PC-9 (cell line): ENCODE data around the gene NCLN. TPM values are rescaled to one million over a fixed set of nuclear protein-coding genes. Genes with fewer than 3 reads are reported as not detected.
"Not testable (repeated sequence)": the region's sequence is repeated elsewhere in the genome, so short reads cannot be mapped to it uniquely, and the experiment has no call there.

Source experiments
- BruUV-seq: library from RNA; stranded (reverse); fragments of 400-500 nt; replicated peaks from 2 replicates; lab custom pipeline; 2021; lab: Mats Ljungman, UMichigan
- CTCF ChIA-PET: fragments of 300-600 bp; sonication (Branson Sonifier 250); formaldehyde crosslinking; loops from one replicate; lab custom pipeline; 2022; ENCODE audit warnings: antibody characterized with exemption; lab: Charles Lee
- POLR2A ChIA-PET: fragments of 300-600 bp; sonication (Branson Sonifier 250); formaldehyde crosslinking; loops from one replicate; lab custom pipeline; 2022; ENCODE audit warnings: antibody characterized with exemption; ENCODE audit not compliant: unreplicated experiment; lab: Charles Lee
- DNase-seq, 2 experiments: peaks; one replicate each; pipeline versions ENCODE4 v3.0.0 to v3.0.0-alpha.2; 2015 to 2022; ENCODE audit warnings: mixed read lengths in 1 of 2
- H2AFZ ChIP-seq: fragments of 200-600 bp; sonication (generic); 2 replicates; pipeline ENCODE4 v1.8.1; 2017; ENCODE audit warnings: antibody characterized with exemption
- H3F3A ChIP-seq: fragments of 200-600 bp; sonication (generic); 2 replicates; pipeline ENCODE4 v1.8.1; 2017; ENCODE audit warnings: antibody characterized with exemption, mild to moderate bottlenecking, low read depth; ENCODE audit not compliant: insufficient read depth
- H3K27ac ChIP-seq: fragments of 200-600 bp; sonication (generic); 2 replicates; pipeline ENCODE4 v1.6.1; 2016; ENCODE audit warnings: mixed run types
- H3K27me3 ChIP-seq: fragments of 200-600 bp; sonication (generic); 2 replicates; pipeline ENCODE4 v1.6.1; 2016; ENCODE audit warnings: low read depth, mixed run types; ENCODE audit not compliant: insufficient read depth
- H3K36me3 ChIP-seq: fragments of 200-600 bp; sonication (generic); 2 replicates; pipeline ENCODE4 v1.6.1; 2016; ENCODE audit warnings: low read depth, mixed run types
- H3K4me1 ChIP-seq: fragments of 200-600 bp; sonication (generic); replicated peaks from 2 replicates; pipeline ENCODE4 v1.6.1; 2016; ENCODE audit warnings: mixed run types; ENCODE audit not compliant: insufficient read depth
- H3K4me2 ChIP-seq: fragments of 200-600 bp; sonication (generic); 2 replicates; pipeline ENCODE4 v1.6.1; 2017; ENCODE audit warnings: mixed run types
- H3K4me3 ChIP-seq: fragments of 200-600 bp; sonication (generic); 2 replicates; pipeline ENCODE4 v1.6.1; 2016; ENCODE audit warnings: mixed run types
- H3K79me2 ChIP-seq: fragments of 200-600 bp; sonication (generic); 2 replicates; pipeline ENCODE4 v1.6.1; 2017; ENCODE audit warnings: low read depth, mixed run types
- H3K9me2 ChIP-seq: fragments of 200-600 bp; sonication (generic); 2 replicates; pipeline ENCODE4 v1.8.1; 2017; ENCODE audit warnings: mild to moderate bottlenecking; ENCODE audit not compliant: insufficient read depth
- H3K9me3 ChIP-seq: fragments of 200-600 bp; sonication (generic); 2 replicates; pipeline ENCODE4 v1.8.1; 2016; ENCODE audit warnings: low read depth; ENCODE audit not compliant: insufficient read depth
- H4K20me1 ChIP-seq: fragments of 200-600 bp; sonication (generic); 2 replicates; pipeline ENCODE4 v1.8.1; 2017; ENCODE audit not compliant: insufficient read depth
- EZH2 ChIP-seq: fragments of 200-600 bp; sonication (generic); IDR thresholded peaks from 2 replicates; pipeline ENCODE4 v1.8.0; 2017; ENCODE audit warnings: antibody characterized with exemption, low read depth
- intact Hi-C: fragments of 100-400 bp; cut with micrococcal nuclease; formaldehyde crosslinking; loops from one replicate; pipeline ENCODE4 v1.10.0; 2022; ENCODE audit not compliant: unreplicated experiment
- total RNA-seq: library from RNA; stranded (reverse); gene quantifications from 2 replicates; pipeline ENCODE4 v1.2.3, GENCODE V29; 2021
- TF ChIP-seq, protein P1 (sequence below): fragments of 200-600 bp; sonication (generic); conservative IDR thresholded peaks from 2 replicates; pipeline ENCODE4 v1.6.1; 2017; ENCODE audit warnings: mixed run types, antibody characterized with exemption, mild to moderate bottlenecking, moderate library complexity

Gene NCLN
- total RNA-seq, 1 experiment from 2014 or later, result 61.4 TPM

DNA sequence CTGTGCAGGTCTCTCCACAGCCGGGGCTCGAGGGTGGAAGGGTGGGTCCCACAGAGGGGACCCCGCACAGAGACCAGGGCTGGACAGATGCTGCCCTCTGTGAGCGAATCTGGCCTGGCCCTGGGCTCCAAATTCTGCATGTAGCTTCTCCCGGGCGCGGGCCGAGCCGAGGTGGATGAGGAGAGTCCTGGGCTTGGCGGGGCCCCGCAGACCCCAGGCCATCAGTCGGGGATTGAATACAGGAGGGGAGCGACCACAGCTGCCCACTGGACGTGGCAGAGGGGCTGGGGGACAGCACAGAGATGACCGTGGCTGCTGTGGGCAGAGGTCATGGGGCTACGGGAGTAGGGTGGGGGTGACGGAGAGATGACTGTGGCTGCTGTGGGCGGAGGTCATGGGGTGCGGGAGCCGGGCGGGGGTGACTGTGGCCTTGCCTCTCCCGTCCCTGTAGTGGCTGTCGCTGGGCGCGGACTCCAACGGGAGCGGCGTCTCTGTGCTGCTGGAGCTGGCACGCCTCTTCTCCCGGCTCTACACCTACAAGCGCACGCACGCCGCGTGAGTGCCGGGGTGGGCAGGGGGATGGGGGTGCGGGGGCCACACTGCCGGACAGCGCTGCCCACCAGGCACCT is 15.5 kb downstream of the NCLN start:
- no peaks in the 10 kb centered on the region for H3F3A ChIP-seq
- H3K4me3 ChIP-seq, result no peak overlapping the region
- no peaks in the 10 kb centered on the region for H3K9me3 ChIP-seq
- TF ChIP-seq, protein P1, sequence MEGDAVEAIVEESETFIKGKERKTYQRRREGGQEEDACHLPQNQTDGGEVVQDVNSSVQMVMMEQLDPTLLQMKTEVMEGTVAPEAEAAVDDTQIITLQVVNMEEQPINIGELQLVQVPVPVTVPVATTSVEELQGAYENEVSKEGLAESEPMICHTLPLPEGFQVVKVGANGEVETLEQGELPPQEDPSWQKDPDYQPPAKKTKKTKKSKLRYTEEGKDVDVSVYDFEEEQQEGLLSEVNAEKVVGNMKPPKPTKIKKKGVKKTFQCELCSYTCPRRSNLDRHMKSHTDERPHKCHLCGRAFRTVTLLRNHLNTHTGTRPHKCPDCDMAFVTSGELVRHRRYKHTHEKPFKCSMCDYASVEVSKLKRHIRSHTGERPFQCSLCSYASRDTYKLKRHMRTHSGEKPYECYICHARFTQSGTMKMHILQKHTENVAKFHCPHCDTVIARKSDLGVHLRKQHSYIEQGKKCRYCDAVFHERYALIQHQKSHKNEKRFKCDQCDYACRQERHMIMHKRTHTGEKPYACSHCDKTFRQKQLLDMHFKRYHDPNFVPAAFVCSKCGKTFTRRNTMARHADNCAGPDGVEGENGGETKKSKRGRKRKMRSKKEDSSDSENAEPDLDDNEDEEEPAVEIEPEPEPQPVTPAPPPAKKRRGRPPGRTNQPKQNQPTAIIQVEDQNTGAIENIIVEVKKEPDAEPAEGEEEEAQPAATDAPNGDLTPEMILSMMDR, result no peak
- TF ChIP-seq EZH2, result no peak
- POLR2A ChIA-PET, result no interaction called here
- H3K9me2 ChIP-seq, result no peaks in the 10 kb centered on the region
- CTCF ChIA-PET, result interaction anchor here (0.5 kb wide), 1 partner anchor 179 kb away, joined by 15 read pairs; no protein-coding TSS in a partner anchor
- no peak for DNase-seq
- no peaks in the 10 kb centered on the region for H3K4me1 ChIP-seq
- H3K36me3 ChIP-seq, result no peaks in the 10 kb centered on the region
- no peak overlapping the region for H3K27ac ChIP-seq
- H2AFZ ChIP-seq, result no peak overlapping the region
- H3K79me2 ChIP-seq, result no peaks in the 10 kb centered on the region
- no peak overlapping the region for H3K4me2 ChIP-seq
- no peaks in the 10 kb centered on the region for H3K27me3 ChIP-seq
- H4K20me1 ChIP-seq, result no peaks in the 10 kb centered on the region
- intact Hi-C loops, result no loop called here
- BruUV-seq, result no TSS peak

DNA sequence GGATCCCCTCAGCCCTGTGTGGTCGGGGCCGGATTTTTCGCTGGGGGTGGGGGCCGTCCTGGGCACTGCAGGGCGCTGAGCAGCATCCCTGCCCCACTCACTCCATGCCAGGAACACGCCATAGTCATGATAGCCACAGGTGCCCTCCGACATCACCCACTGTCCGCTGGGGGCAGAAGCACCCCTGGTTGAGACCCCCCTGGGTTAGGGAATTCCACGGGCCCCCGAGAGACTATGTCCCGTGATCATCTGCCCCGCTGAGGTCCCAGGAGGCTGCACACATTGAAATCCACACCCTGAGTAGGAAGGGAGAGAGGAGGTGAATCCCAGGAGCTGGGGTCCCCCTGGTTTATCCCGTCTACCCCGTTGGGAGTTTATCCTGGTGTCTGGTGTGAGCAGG is 16.2 kb downstream of the NCLN start:
- H2AFZ ChIP-seq, result no peak overlapping the region
- no TSS peak for BruUV-seq
- no peaks in the 10 kb centered on the region for H3K79me2 ChIP-seq
- no peak overlapping the region for H3K4me3 ChIP-seq
- H3K9me2 ChIP-seq, result no peaks in the 10 kb centered on the region
- ChIA-PET POLR2A (no interaction called here), CTCF (no interaction called here)
- no peak for DNase-seq
- no peaks in the 10 kb centered on the region for H4K20me1 ChIP-seq
- H3K4me1 ChIP-seq, result no peaks in the 10 kb centered on the region
- no peak overlapping the region for H3K4me2 ChIP-seq
- no peaks in the 10 kb centered on the region for H3F3A ChIP-seq
- H3K36me3 ChIP-seq, result no peaks in the 10 kb centered on the region
- TF ChIP-seq, protein P1, result no peak
- TF ChIP-seq EZH2, result no peak
- no peaks in the 10 kb centered on the region for H3K9me3 ChIP-seq
- no peak overlapping the region for H3K27ac ChIP-seq
- H3K27me3 ChIP-seq, result no peaks in the 10 kb centered on the region
- intact Hi-C loops, result no loop called here

DNA sequence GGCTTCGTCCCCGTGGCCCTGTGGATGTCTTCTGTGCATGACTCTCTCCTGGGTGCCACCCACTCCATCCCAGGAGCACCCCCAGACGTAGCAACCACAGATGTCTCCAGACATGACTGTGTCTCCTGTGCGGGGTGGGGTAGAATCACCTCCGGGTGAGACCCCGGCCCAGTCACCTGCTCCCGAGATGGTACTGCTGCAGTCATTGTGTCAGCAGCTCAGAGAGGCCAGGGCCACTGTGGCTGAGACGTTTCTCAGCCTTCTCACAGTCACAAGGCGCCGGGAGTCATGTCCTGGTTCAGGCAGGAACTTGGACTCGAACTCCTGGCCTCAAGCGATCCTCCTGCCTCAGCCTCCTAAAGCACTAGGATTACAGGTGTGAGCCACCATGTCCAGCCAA is 16.6 kb downstream of the NCLN start:
- no peak overlapping the region for H3K4me2 ChIP-seq
- H3F3A ChIP-seq, result no peaks in the 10 kb centered on the region
- H3K4me3 ChIP-seq, result no peak overlapping the region
- CTCF ChIA-PET, result no interaction called here
- H2AFZ ChIP-seq, result no peak overlapping the region
- POLR2A ChIA-PET, result no interaction called here
- H3K9me3 ChIP-seq, result no peaks in the 10 kb centered on the region
- no TSS peak for BruUV-seq
- H3K4me1 ChIP-seq, result no peaks in the 10 kb centered on the region
- H4K20me1 ChIP-seq, result no peaks in the 10 kb centered on the region
- H3K27ac ChIP-seq, result no peak overlapping the region
- intact Hi-C loops, result no loop called here
- H3K27me3 ChIP-seq, result no peaks in the 10 kb centered on the region
- no peaks in the 10 kb centered on the region for H3K79me2 ChIP-seq
- no peaks in the 10 kb centered on the region for H3K9me2 ChIP-seq
- no peak for DNase-seq
- TF ChIP-seq, protein P1, result no peak
- no peak for TF ChIP-seq EZH2
- H3K36me3 ChIP-seq, result no peaks in the 10 kb centered on the region

DNA sequence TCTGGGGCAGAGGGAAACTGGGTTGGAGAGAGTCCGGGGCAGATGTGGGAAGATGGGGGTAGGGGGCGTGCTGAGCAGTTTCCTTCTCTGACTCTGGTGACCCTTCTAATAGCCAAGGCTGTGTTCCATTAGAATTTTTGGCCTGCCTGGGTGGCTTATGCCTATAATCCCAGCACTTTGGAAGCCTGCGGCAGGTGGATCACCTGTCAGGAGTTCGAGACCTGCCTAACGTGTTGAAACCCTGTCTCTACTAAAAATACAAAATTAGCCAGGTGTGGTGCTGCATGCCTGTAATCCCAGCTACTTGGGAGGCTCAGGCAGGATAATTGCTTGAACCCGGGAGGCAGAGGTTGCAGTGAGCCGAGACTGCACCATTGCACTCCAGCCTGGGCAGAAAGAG is 17.2 kb downstream of the NCLN start:
- H3K4me2 ChIP-seq, intact Hi-C loops, DNase-seq, H2AFZ ChIP-seq, H3K79me2 ChIP-seq, H3K36me3 ChIP-seq, H3K4me1 ChIP-seq, H3K9me3 ChIP-seq, H3F3A ChIP-seq, H3K4me3 ChIP-seq, CTCF ChIA-PET, H3K27ac ChIP-seq, BruUV-seq, H3K27me3 ChIP-seq, H3K9me2 ChIP-seq, H4K20me1 ChIP-seq, POLR2A ChIA-PET: not testable (repeated sequence)
